ENCODE results near the gene SF3A2. TPM values are rescaled to one million over a fixed set of nuclear protein-coding genes. Genes with fewer than 3 reads are reported as not detected.

The SF3A2 gene
- total and polyA plus RNA-seq, 2 donors (not counting 1 experiment from before 2014, with no cell fraction given), result 98.2 to 140 TPM

- peak overlapping the region; percentile 11 to 70 (median 55) for H3K4me3 ChIP-seq (ENCODE audit: control extremely low read depth in 1 of 5, extremely low read depth in 1 of 5, insufficient read depth in 1 of 5, low read depth in 2 of 5, low read length in 4 of 5)
- peak overlapping the region; percentile 86 for H2AFZ ChIP-seq (ENCODE audit: insufficient read depth, low read depth, low read length, poor library complexity, severe bottlenecking)
- H4K20me1 ChIP-seq (ENCODE audit: control insufficient read depth, insufficient read depth, low read length, poor library complexity, severe bottlenecking), result peaks cover 37% of the 10 kb centered on the region
- peaks cover 0 to 15% (median 0%) of the 10 kb centered on the region in 3 donors for H3K9me3 ChIP-seq (ENCODE audit: control extremely low read depth in 1 of 3, control insufficient read depth in 2 of 3, insufficient read depth in 1 of 3, low read length in 2 of 3)
- peaks cover 51 to 63% of the 10 kb centered on the region in 2 donors for H3K4me1 ChIP-seq (ENCODE audit: control insufficient read depth in 2 of 2, insufficient read depth in 2 of 2, low read length in 2 of 2)
- peak overlapping the region; percentile 100 for H3K4me2 ChIP-seq (replicated peaks; ENCODE audit: low read depth, low read length, poor library complexity, severe bottlenecking)
- H3K4me3 Mint-ChIP-seq, result peak overlapping the region; percentile 88
- TF ChIP-seq EZH2 (IDR thresholded peaks at IDR 0.05; ENCODE audit: borderline replicate concordance, insufficient read depth, low read depth, low read length, poor library complexity, severe bottlenecking) (no peak), CTCF (IDR thresholded peaks at IDR 0.05) (no peak)
- H3K36me3 ChIP-seq (replicated peaks in 1 of 2; ENCODE audit: control extremely low read depth in 1 of 2, control insufficient read depth in 1 of 2, extremely low read depth in 1 of 2, insufficient read depth in 2 of 2, low read length in 1 of 2), result peaks cover 0 to 8% of the 10 kb centered on the region in 2 experiments
- H3K27ac ChIP-seq (ENCODE audit: low read length in 2 of 2), result no peak overlapping the region
- no peaks in the 10 kb centered on the region for H3K27me3 Mint-ChIP-seq
- no peaks in the 10 kb centered on the region for H3K9me3 Mint-ChIP-seq (ENCODE audit: insufficient read depth)
- peaks cover 0 to 38% (median 14%) of the 10 kb centered on the region in 4 experiments for H3K27me3 ChIP-seq (replicated peaks in 1 of 4; ENCODE audit: control extremely low read depth in 1 of 4, control insufficient read depth in 3 of 4, insufficient read depth in 4 of 4, low read length in 3 of 4)
- peak overlapping the region; percentile 72 for H3K9ac ChIP-seq (ENCODE audit: low read length)
- no peak for DNase-seq
- POLR2A ChIA-PET, result interaction anchor here (1.3 to 8.8 kb wide), 5 partner anchors 13 to 80 kb away, joined by 3 to 134 read pairs (median 10); no protein-coding TSS in a partner anchor
- H3K79me2 ChIP-seq (ENCODE audit: control insufficient read depth, insufficient read depth, low read length), result peaks cover 4% of the 10 kb centered on the region
- WGBS (ENCODE audit: insufficient coverage), result 5% methylated on average over 18 of the region's 18 CpGs
- no peak overlapping the region for H3K27ac Mint-ChIP-seq
- intact Hi-C loops (cut with micrococcal nuclease), result loop anchor here (1.0 to 5.0 kb wide), 3 partner anchors 16 to 35 kb away; partner anchors contain the start of genes PLEKHJ1 and SF3A2
- peak; percentile 2 for ATAC-seq (ENCODE audit: low read depth)
- H3K4me1 Mint-ChIP-seq, result peaks cover 37% of the 10 kb centered on the region
- CTCF ChIA-PET, result interaction anchor here (1.0 to 6.3 kb wide), 11 partner anchors 9 to 139 kb away, joined by 3 to 63 read pairs (median 7); partner anchors contain the start of gene PLEKHJ1
Measured at GRCh38 chr19:2252797-2253105, 16.1 kb downstream of the SF3A2 start.
